PC-9 (cell line): ENCODE results near the gene DRGX. TPM values are rescaled to one million over a fixed set of nuclear protein-coding genes. Genes with fewer than 3 reads are reported as not detected.

ENCODE experiments used
- BruUV-seq: library from RNA; stranded (reverse); fragments of 400-500 nt; replicated peaks from 2 replicates; lab custom pipeline; 2021; lab: Mats Ljungman, UMichigan
- CTCF ChIA-PET: fragments of 300-600 bp; sonication (Branson Sonifier 250); formaldehyde crosslinking; loops from one replicate; lab custom pipeline; 2022; ENCODE audit warnings: antibody characterized with exemption; lab: Charles Lee
- POLR2A ChIA-PET: fragments of 300-600 bp; sonication (Branson Sonifier 250); formaldehyde crosslinking; loops from one replicate; lab custom pipeline; 2022; ENCODE audit warnings: antibody characterized with exemption; ENCODE audit not compliant: unreplicated experiment; lab: Charles Lee
- DNase-seq, 2 experiments: peaks; one replicate each; pipeline versions ENCODE4 v3.0.0 to v3.0.0-alpha.2; 2015 to 2022; ENCODE audit warnings: mixed read lengths in 1 of 2
- H2AFZ ChIP-seq: fragments of 200-600 bp; sonication (generic); 2 replicates; pipeline ENCODE4 v1.8.1; 2017; ENCODE audit warnings: antibody characterized with exemption
- H3F3A ChIP-seq: fragments of 200-600 bp; sonication (generic); 2 replicates; pipeline ENCODE4 v1.8.1; 2017; ENCODE audit warnings: antibody characterized with exemption, mild to moderate bottlenecking, low read depth; ENCODE audit not compliant: insufficient read depth
- H3K27ac ChIP-seq: fragments of 200-600 bp; sonication (generic); 2 replicates; pipeline ENCODE4 v1.6.1; 2016; ENCODE audit warnings: mixed run types
- H3K27me3 ChIP-seq: fragments of 200-600 bp; sonication (generic); 2 replicates; pipeline ENCODE4 v1.6.1; 2016; ENCODE audit warnings: low read depth, mixed run types; ENCODE audit not compliant: insufficient read depth
- H3K36me3 ChIP-seq: fragments of 200-600 bp; sonication (generic); 2 replicates; pipeline ENCODE4 v1.6.1; 2016; ENCODE audit warnings: low read depth, mixed run types
- H3K4me1 ChIP-seq: fragments of 200-600 bp; sonication (generic); replicated peaks from 2 replicates; pipeline ENCODE4 v1.6.1; 2016; ENCODE audit warnings: mixed run types; ENCODE audit not compliant: insufficient read depth
- H3K4me2 ChIP-seq: fragments of 200-600 bp; sonication (generic); 2 replicates; pipeline ENCODE4 v1.6.1; 2017; ENCODE audit warnings: mixed run types
- H3K4me3 ChIP-seq: fragments of 200-600 bp; sonication (generic); 2 replicates; pipeline ENCODE4 v1.6.1; 2016; ENCODE audit warnings: mixed run types
- H3K79me2 ChIP-seq: fragments of 200-600 bp; sonication (generic); 2 replicates; pipeline ENCODE4 v1.6.1; 2017; ENCODE audit warnings: low read depth, mixed run types
- H3K9me2 ChIP-seq: fragments of 200-600 bp; sonication (generic); 2 replicates; pipeline ENCODE4 v1.8.1; 2017; ENCODE audit warnings: mild to moderate bottlenecking; ENCODE audit not compliant: insufficient read depth
- H3K9me3 ChIP-seq: fragments of 200-600 bp; sonication (generic); 2 replicates; pipeline ENCODE4 v1.8.1; 2016; ENCODE audit warnings: low read depth; ENCODE audit not compliant: insufficient read depth
- H4K20me1 ChIP-seq: fragments of 200-600 bp; sonication (generic); 2 replicates; pipeline ENCODE4 v1.8.1; 2017; ENCODE audit not compliant: insufficient read depth
- CTCF ChIP-seq: fragments of 200-600 bp; sonication (generic); conservative IDR thresholded peaks from 2 replicates; pipeline ENCODE4 v1.6.1; 2017; ENCODE audit warnings: mixed run types, antibody characterized with exemption, mild to moderate bottlenecking, moderate library complexity
- EZH2 ChIP-seq: fragments of 200-600 bp; sonication (generic); IDR thresholded peaks from 2 replicates; pipeline ENCODE4 v1.8.0; 2017; ENCODE audit warnings: antibody characterized with exemption, low read depth
- intact Hi-C: fragments of 100-400 bp; cut with micrococcal nuclease; formaldehyde crosslinking; loops from one replicate; pipeline ENCODE4 v1.10.0; 2022; ENCODE audit not compliant: unreplicated experiment
- total RNA-seq: library from RNA; stranded (reverse); gene quantifications from 2 replicates; pipeline ENCODE4 v1.2.3, GENCODE V29; 2021

DRGX gene
- total RNA-seq, 1 experiment from 2014 or later, result not detected

DNA sequence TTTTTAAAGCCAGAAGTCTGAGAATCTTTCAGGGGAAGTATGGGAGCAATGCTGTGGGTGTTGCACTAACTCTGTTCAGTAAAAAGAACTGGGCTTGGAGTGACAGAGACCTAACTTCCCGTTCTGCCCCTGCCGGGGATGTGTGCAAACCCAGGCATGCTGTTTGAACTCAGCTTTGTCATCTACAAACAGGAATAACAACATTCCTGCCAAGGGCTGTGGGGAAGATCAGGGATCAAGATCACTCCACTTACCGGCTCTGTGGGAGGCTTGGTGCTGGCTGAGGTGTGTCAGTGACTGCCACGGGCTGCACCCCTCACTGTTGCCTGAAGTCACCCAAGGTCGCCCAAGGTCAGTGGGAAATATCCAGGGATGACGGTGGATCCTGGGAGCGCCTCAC, 23.1 kb upstream of the DRGX start:
- peak overlapping the region; percentile 4; the same call in 1 of the 2 replicates for H2AFZ ChIP-seq
- POLR2A ChIA-PET, result no interaction called here
- CTCF ChIA-PET, result interaction anchor here (0.5 kb wide), 1 partner anchor 335 kb away, joined by 3 read pairs; no protein-coding TSS in a partner anchor
- H3K9me2 ChIP-seq, result no peaks in the 10 kb centered on the region
- no peak for TF ChIP-seq EZH2
- TF ChIP-seq CTCF, result no peak; the same call in 1 of the 2 replicates
- H3K27ac ChIP-seq, result peak overlapping the region; percentile 81
- peak overlapping the region; percentile 68 for H3K4me2 ChIP-seq
- H3F3A ChIP-seq, result peaks cover 18% of the 10 kb centered on the region
- DNase-seq, result peak; percentile 88 to 99
- no peaks in the 10 kb centered on the region for H3K27me3 ChIP-seq
- no peaks in the 10 kb centered on the region for H3K79me2 ChIP-seq
- no TSS peak for BruUV-seq
- H3K9me3 ChIP-seq, result peaks cover 5% of the 10 kb centered on the region; the same call in 1 of the 2 replicates
- intact Hi-C loops, result no loop called here
- H3K4me1 ChIP-seq, result peaks cover 12% of the 10 kb centered on the region
- no peaks in the 10 kb centered on the region for H4K20me1 ChIP-seq
- H3K4me3 ChIP-seq, result no peak overlapping the region; the same call in 1 of the 2 replicates
- no peaks in the 10 kb centered on the region for H3K36me3 ChIP-seq

DNA sequence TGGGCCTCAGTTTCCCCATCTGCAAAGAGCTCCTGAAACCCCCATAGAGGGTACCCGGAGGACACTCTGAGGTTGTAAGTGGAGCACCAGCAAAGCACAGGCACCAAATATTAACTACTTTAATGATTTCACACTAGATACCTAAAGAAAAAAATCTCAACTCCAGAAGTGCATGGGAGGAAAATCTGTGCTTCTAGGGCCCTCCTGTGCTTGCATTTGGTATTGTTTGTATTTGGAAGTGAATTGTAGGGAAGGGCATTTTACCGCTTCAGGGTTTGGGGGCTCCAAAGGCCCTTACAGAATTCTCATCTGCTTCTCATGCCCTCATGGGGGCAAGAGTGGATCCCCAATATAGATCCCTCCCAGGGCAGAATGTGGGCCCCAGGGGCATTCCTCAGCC, 22.4 kb upstream of the DRGX start:
- TF ChIP-seq EZH2 (no peak), CTCF (0 out of 2 replicates have a peak, but pooled peaks have one; percentile 47)
- CTCF ChIA-PET, result no interaction called here
- Histone ChIP-seq H3F3A (peaks cover 18% of the 10 kb centered on the region), H3K4me3 (no peak overlapping the region; the same call in 1 of the 2 replicates), H3K79me2 (no peaks in the 10 kb centered on the region), H3K9me3 (peaks cover 5% of the 10 kb centered on the region; the same call in 1 of the 2 replicates), H3K9me2 (no peaks in the 10 kb centered on the region), H3K4me1 (peaks cover 12% of the 10 kb centered on the region), H3K36me3 (no peaks in the 10 kb centered on the region), H4K20me1 (no peaks in the 10 kb centered on the region), H3K27me3 (no peaks in the 10 kb centered on the region), H3K27ac (peak overlapping the region; percentile 81), H3K4me2 (peak overlapping the region; percentile 68), H2AFZ (peak overlapping the region; percentile 4; the same call in 1 of the 2 replicates)
- POLR2A ChIA-PET, result no interaction called here
- intact Hi-C loops, result no loop called here
- no peak for DNase-seq
- BruUV-seq, result no TSS peak

- no TSS peak for BruUV-seq
- Histone ChIP-seq H3K4me3 (no peak overlapping the region), H3K4me2 (peak overlapping the region; percentile 68; the same call in 1 of the 2 replicates), H3K79me2 (no peaks in the 10 kb centered on the region), H3F3A (peaks cover 18% of the 10 kb centered on the region), H3K9me3 (peaks cover 5% of the 10 kb centered on the region; the same call in 1 of the 2 replicates), H3K9me2 (no peaks in the 10 kb centered on the region), H2AFZ (no peak overlapping the region), H3K27me3 (no peaks in the 10 kb centered on the region), H4K20me1 (no peaks in the 10 kb centered on the region), H3K4me1 (peaks cover 12% of the 10 kb centered on the region), H3K27ac (peak overlapping the region; percentile 81), H3K36me3 (no peaks in the 10 kb centered on the region)
- TF ChIP-seq EZH2, result no peak
- TF ChIP-seq CTCF, result no peak
- ChIA-PET CTCF (no interaction called here), POLR2A (no interaction called here)
- intact Hi-C loops, result no loop called here
- DNase-seq, result no peak
Observed at GRCh38 chr10:49418053-49418326, 22.1 kb upstream of the DRGX start.
